ENCODE results near the gene TREH. TPM values are rescaled to one million over a fixed set of nuclear protein-coding genes. Genes with fewer than 3 reads are reported as not detected.

Gene TREH
- total RNA-seq, 2 experiments from 2014 or later, result not detected

- Histone ChIP-seq H4K20me1 (ENCODE audit: insufficient read depth, low read length) (no peaks in the 10 kb centered on the region), H3K79me2 (ENCODE audit: insufficient read depth, low read depth, low read length) (no peaks in the 10 kb centered on the region), H3K36me3 (ENCODE audit: insufficient read depth, low read length) (no peaks in the 10 kb centered on the region), H3K9me2 (ENCODE audit: insufficient read depth, low read length) (no peaks in the 10 kb centered on the region), H2AFZ (ENCODE audit: low read length) (no peak overlapping the region), H3K27ac (ENCODE audit: low read depth, low read length, poor library complexity, severe bottlenecking) (no peak overlapping the region), H3K4me1 (ENCODE audit: insufficient read depth, low read length, poor library complexity, severe bottlenecking) (no peaks in the 10 kb centered on the region), H3K4me2 (ENCODE audit: low read length) (no peak overlapping the region), H3K9me3 (ENCODE audit: low read length) (no peaks in the 10 kb centered on the region), H3K4me3 (ENCODE audit: low read depth, low read length, poor library complexity, severe bottlenecking) (no peak overlapping the region)
- no TSS peak for BruUV-seq (replicated peaks)
- ChIA-PET CTCF (ENCODE audit: unreplicated experiment) (interaction anchor here (0.6 to 1.0 kb wide), 2 partner anchors 20 kb away, joined by 3 read pairs; no protein-coding TSS in a partner anchor), POLR2A (interaction anchor here (0.5 kb wide), 1 partner anchor 301 kb away, joined by 4 read pairs; no protein-coding TSS in a partner anchor)
- no peak for DNase-seq (ENCODE audit: low spot score)
- intact Hi-C loops (cut with micrococcal nuclease; ENCODE audit: unreplicated experiment), result no loop called here
- no peak for TF ChIP-seq CTCF (conservative IDR thresholded peaks at IDR 0.05; ENCODE audit: low read length)
- no peak for TF ChIP-seq EZH2phosphoT487 (IDR thresholded peaks at IDR 0.05; ENCODE audit: borderline replicate concordance, low read depth, low read length)
Measured at GRCh38 chr11:118628861-118629549, 50.4 kb downstream of the TREH start.

- no TSS peak for BruUV-seq (replicated peaks)
- no peaks in the 10 kb centered on the region for H3K4me1 ChIP-seq (ENCODE audit: insufficient read depth, low read length, poor library complexity, severe bottlenecking)
- no peaks in the 10 kb centered on the region for H3K36me3 ChIP-seq (ENCODE audit: insufficient read depth, low read length)
- no peak overlapping the region for H2AFZ ChIP-seq (ENCODE audit: low read length)
- TF ChIP-seq CTCF (conservative IDR thresholded peaks at IDR 0.05; ENCODE audit: low read length) (no peak), EZH2phosphoT487 (IDR thresholded peaks at IDR 0.05; ENCODE audit: borderline replicate concordance, low read depth, low read length) (no peak)
- H3K4me3 ChIP-seq (ENCODE audit: low read depth, low read length, poor library complexity, severe bottlenecking), result no peak overlapping the region
- ChIA-PET CTCF (ENCODE audit: unreplicated experiment) (interaction anchor here (0.6 kb wide), 1 partner anchor 19 kb away, joined by 3 read pairs; no protein-coding TSS in a partner anchor), POLR2A (interaction anchor here (0.5 kb wide), 1 partner anchor 302 kb away, joined by 4 read pairs; no protein-coding TSS in a partner anchor)
- H3K9me3 ChIP-seq (ENCODE audit: low read length), result no peaks in the 10 kb centered on the region
- no peaks in the 10 kb centered on the region for H3K9me2 ChIP-seq (ENCODE audit: insufficient read depth, low read length)
- no peaks in the 10 kb centered on the region for H3K79me2 ChIP-seq (ENCODE audit: insufficient read depth, low read depth, low read length)
- H3K27ac ChIP-seq (ENCODE audit: low read depth, low read length, poor library complexity, severe bottlenecking), result no peak overlapping the region
- intact Hi-C loops (cut with micrococcal nuclease; ENCODE audit: unreplicated experiment), result no loop called here
- no peaks in the 10 kb centered on the region for H4K20me1 ChIP-seq (ENCODE audit: insufficient read depth, low read length)
- DNase-seq (ENCODE audit: low spot score), result no peak
- no peak overlapping the region for H3K4me2 ChIP-seq (ENCODE audit: low read length)
Measured at GRCh38 chr11:118628432-118628831, 51.0 kb downstream of the TREH start.

- intact Hi-C loops (cut with micrococcal nuclease; ENCODE audit: unreplicated experiment), result no loop called here
- DNase-seq (ENCODE audit: low spot score), result no peak
- Histone ChIP-seq H3K9me3 (ENCODE audit: low read length) (no peaks in the 10 kb centered on the region), H3K27ac (ENCODE audit: low read depth, low read length, poor library complexity, severe bottlenecking) (no peak overlapping the region), H3K4me2 (ENCODE audit: low read length) (no peak overlapping the region), H3K9me2 (ENCODE audit: insufficient read depth, low read length) (no peaks in the 10 kb centered on the region), H4K20me1 (ENCODE audit: insufficient read depth, low read length) (no peaks in the 10 kb centered on the region), H3K36me3 (ENCODE audit: insufficient read depth, low read length) (no peaks in the 10 kb centered on the region), H2AFZ (ENCODE audit: low read length) (no peak overlapping the region), H3K4me3 (ENCODE audit: low read depth, low read length, poor library complexity, severe bottlenecking) (no peak overlapping the region), H3K79me2 (ENCODE audit: insufficient read depth, low read depth, low read length) (no peaks in the 10 kb centered on the region), H3K4me1 (ENCODE audit: insufficient read depth, low read length, poor library complexity, severe bottlenecking) (no peaks in the 10 kb centered on the region)
- no peak for TF ChIP-seq EZH2phosphoT487 (IDR thresholded peaks at IDR 0.05; ENCODE audit: borderline replicate concordance, low read depth, low read length)
- no peak for TF ChIP-seq CTCF (conservative IDR thresholded peaks at IDR 0.05; ENCODE audit: low read length)
- ChIA-PET CTCF (ENCODE audit: unreplicated experiment) (interaction anchor here (0.6 kb wide), 1 partner anchor 19 kb away, joined by 3 read pairs; no protein-coding TSS in a partner anchor), POLR2A (no interaction called here)
- BruUV-seq (replicated peaks), result no TSS peak
Measured at GRCh38 chr11:118628031-118628430, 51.4 kb downstream of the TREH start.
